ENCODE data around the gene PPM1H.
"Not testable (repeated sequence)": the region's sequence is repeated elsewhere in the genome, so short reads cannot be mapped to it uniquely, and the experiment has no call there.

Gene PPM1H

GRCh38 chr12:62907078-62907477 is 27.9 kb downstream of the PPM1H start:
- FAIRE-seq = no peak

GRCh38 chr12:62903151-62903550 is 31.8 kb downstream of the PPM1H start:
- no peak for FAIRE-seq

- FAIRE-seq = no peak
Measured at GRCh38 chr12:62900686-62901272, 34.2 kb downstream of the PPM1H start.

- no peak for FAIRE-seq
Measured at GRCh38 chr12:62899568-62900390, 35.2 kb downstream of the PPM1H start.

GRCh38 chr12:62898526-62898925 is 36.4 kb downstream of the PPM1H start:
- FAIRE-seq = no peak

GRCh38 chr12:62895351-62895877 is 39.5 kb downstream of the PPM1H start:
- no peak for FAIRE-seq

- FAIRE-seq = no peak
Measured at GRCh38 chr12:62893276-62893675, 41.7 kb downstream of the PPM1H start.

GRCh38 chr12:62891805-62892549 is 43.0 kb downstream of the PPM1H start:
- no peak for FAIRE-seq

GRCh38 chr12:62888454-62889110 is 46.4 kb downstream of the PPM1H start:
- no peak for FAIRE-seq

GRCh38 chr12:62886796-62887195 is 48.2 kb downstream of the PPM1H start:
- no peak for FAIRE-seq

GRCh38 chr12:62885242-62885641 is 49.7 kb downstream of the PPM1H start:
- no peak for FAIRE-seq

GRCh38 chr12:62884832-62885231 is 50.1 kb downstream of the PPM1H start:
- FAIRE-seq = not testable (repeated sequence)

GRCh38 chr12:62882696-62883095 is 52.3 kb downstream of the PPM1H start:
- no peak for FAIRE-seq

GRCh38 chr12:62882140-62882539 is 52.8 kb downstream of the PPM1H start:
- FAIRE-seq = no peak

GRCh38 chr12:62879691-62880090 is 55.3 kb downstream of the PPM1H start:
- FAIRE-seq = no peak

GRCh38 chr12:62879228-62879627 is 55.7 kb downstream of the PPM1H start:
- not testable (repeated sequence) for FAIRE-seq

GRCh38 chr12:62878211-62878610 is 56.7 kb downstream of the PPM1H start:
- FAIRE-seq = no peak

- FAIRE-seq = no peak
Measured at GRCh38 chr12:62876938-62877548, 57.9 kb downstream of the PPM1H start.

GRCh38 chr12:62873826-62874448 is 61.0 kb downstream of the PPM1H start:
- no peak for FAIRE-seq

GRCh38 chr12:62873116-62873825 is 61.7 kb downstream of the PPM1H start:
- FAIRE-seq = no peak

- no peak for FAIRE-seq
Measured at GRCh38 chr12:62868820-62869219, 66.1 kb downstream of the PPM1H start.
